Measurements from ENCODE around the gene PCDHGB5. TPM values are rescaled to one million over a fixed set of nuclear protein-coding genes. Genes with fewer than 3 reads are reported as not detected.
"Not testable (repeated sequence)": the region's sequence is repeated elsewhere in the genome, so short reads cannot be mapped to it uniquely, and the experiment has no call there.

The PCDHGB5 gene
- polyA plus RNA-seq, 3 donors from 2014 or later: 0.36 to 2.1 (median 2.0) TPM

DNA sequence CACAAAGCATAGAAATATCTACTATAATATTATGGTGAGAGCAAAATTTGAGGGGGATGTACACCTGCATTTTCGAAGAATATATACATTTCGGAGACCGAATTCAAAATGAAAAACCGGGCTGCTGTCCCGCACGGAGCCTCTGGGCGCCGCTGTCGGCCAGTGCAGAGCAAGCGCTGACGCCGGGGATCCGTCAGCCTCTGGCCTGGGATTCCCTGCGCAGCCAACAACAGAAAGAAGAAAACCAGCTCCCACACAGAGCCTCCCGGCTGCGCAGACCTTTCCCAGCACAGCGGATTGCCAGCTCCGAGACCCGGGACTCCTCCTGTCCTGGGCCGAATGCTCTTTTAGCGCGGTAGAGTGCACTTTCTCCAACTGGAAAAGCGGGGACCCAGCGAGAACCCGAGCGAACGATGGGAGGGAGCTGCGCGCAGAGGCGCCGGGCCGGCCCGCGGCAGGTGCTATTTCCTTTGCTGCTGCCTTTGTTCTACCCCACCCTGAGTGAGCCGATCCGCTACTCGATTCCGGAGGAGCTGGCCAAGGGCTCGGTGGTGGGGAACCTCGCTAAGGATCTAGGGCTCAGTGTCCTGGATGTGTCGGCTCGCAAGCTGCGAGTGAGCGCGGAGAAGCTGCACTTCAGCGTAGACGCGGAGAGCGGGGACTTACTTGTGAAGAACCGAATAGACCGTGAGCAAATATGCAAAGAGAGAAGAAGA lies 10.2 kb downstream of the PCDHGB5 start, which contains the start of gene PCDHGB6:
PCDHGB6 (plus strand) TSS at position 232 of the 716 bp plus-strand sequence; CDS start at position 414, 182 bp downstream.
- peaks cover 37 to 49% (median 40%) of the 10 kb centered on the region in 3 donors for H3K27me3 Mint-ChIP-seq (ENCODE audit: low read depth in 3 of 3)
- peak within 1 kb of the TSS; percentile 68 to 90 (median 81) for H3K4me3 Mint-ChIP-seq
- peaks cover 4 to 39% (median 26%) of the 10 kb centered on the region in 6 donors for H3K9me3 Mint-ChIP-seq
- H3K27ac Mint-ChIP-seq: peak within 1 kb of the TSS in 4 of 6 donors; percentile 75 to 84 (median 78)
- peaks cover 28 to 41% of the 10 kb centered on the region in 2 donors for H3K4me1 Mint-ChIP-seq
- H3K36me3 Mint-ChIP-seq: peaks cover 4 to 13% (median 8%) of the 10 kb centered on the region in 3 donors
- DNase-seq: peak; percentile 27 to 59 (median 55)

GRCh38 chr5:141409598-141410306 lies 12.0 kb downstream of the PCDHGB5 start:
- Mint-ChIP-seq H3K27ac (peak overlapping the region in 1 of 6 donors; percentile 69), H3K9me3 (peaks cover 4 to 40% (median 30%) of the 10 kb centered on the region in 6 donors), H3K27me3 (ENCODE audit: low read depth in 3 of 3) (peaks cover 45 to 46% (median 45%) of the 10 kb centered on the region in 3 donors), H3K36me3 (peaks cover 4 to 19% (median 18%) of the 10 kb centered on the region in 3 donors), H3K4me1 (peaks cover 43 to 58% of the 10 kb centered on the region in 2 donors), H3K4me3 (peak overlapping the region in 1 of 5 donors; percentile 73)
- DNase-seq: no peak

GRCh38 chr5:141411575-141411974 lies 13.8 kb downstream of the PCDHGB5 start:
- Mint-ChIP-seq H3K36me3 (peaks cover 4 to 19% (median 18%) of the 10 kb centered on the region in 3 donors), H3K4me3 (peak overlapping the region; percentile 24 to 76 (median 53)), H3K27me3 (ENCODE audit: low read depth in 3 of 3) (peaks cover 49 to 52% (median 49%) of the 10 kb centered on the region in 3 donors), H3K4me1 (peaks cover 47 to 70% of the 10 kb centered on the region in 2 donors), H3K27ac (peak overlapping the region; percentile 32 to 82 (median 58)), H3K9me3 (peaks cover 4 to 49% (median 28%) of the 10 kb centered on the region in 6 donors)
- DNase-seq: peak; percentile 20 to 57 (median 53)

DNA sequence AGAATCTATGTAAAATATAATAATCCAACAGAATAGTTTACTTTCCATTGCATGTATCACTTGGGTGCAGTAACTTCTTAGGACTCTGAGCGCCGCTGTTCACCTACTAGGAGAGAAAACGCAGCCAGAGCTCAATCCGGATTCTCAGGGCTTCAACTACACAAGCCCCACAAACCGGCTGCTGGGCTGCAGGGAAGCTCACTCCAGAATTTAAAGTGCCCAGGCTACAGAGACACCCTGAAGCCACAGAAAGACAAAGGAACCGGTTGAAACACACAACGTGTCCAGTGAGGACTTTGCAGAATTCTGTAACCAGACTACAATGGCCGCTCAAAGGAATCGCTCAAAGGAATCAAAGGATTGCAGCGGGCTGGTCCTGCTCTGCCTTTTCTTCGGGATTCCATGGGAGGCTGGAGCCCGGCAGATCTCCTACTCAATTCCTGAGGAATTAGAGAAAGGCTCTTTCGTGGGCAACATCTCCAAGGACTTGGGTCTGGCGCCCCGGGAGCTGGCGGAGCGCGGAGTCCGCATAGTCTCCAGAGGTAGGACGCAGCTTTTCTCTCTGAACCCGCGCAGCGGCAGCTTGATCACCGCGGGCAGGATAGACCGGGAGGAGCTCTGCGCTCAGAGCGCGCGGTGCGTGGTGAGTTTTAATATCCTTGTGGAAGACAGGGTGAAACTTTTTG lies 15.2 kb downstream of the PCDHGB5 start, which contains the start of gene PCDHGA10:
PCDHGA10 (plus strand) TSS at position 134 of the 686 bp plus-strand sequence; CDS start at position 323, 189 bp downstream.
- Mint-ChIP-seq H3K4me1 (peaks cover 48 to 71% of the 10 kb centered on the region in 2 donors), H3K27ac (peak within 1 kb of the TSS in 5 of 6 donors; percentile 54 to 82 (median 62)), H3K36me3 (peaks cover 4 to 20% (median 18%) of the 10 kb centered on the region in 3 donors), H3K9me3 (peaks cover 6 to 44% (median 24%) of the 10 kb centered on the region in 6 donors), H3K27me3 (ENCODE audit: low read depth in 3 of 3) (peaks cover 50 to 55% (median 51%) of the 10 kb centered on the region in 3 donors), H3K4me3 (peak within 1 kb of the TSS; percentile 82 to 89 (median 84))
- DNase-seq: peak; percentile 24 to 56 (median 50)

GRCh38 chr5:141413540-141414069 lies 15.9 kb downstream of the PCDHGB5 start:
- peaks cover 51 to 56% (median 56%) of the 10 kb centered on the region in 3 donors for H3K27me3 Mint-ChIP-seq (ENCODE audit: low read depth in 3 of 3)
- no peak for DNase-seq
- H3K4me1 Mint-ChIP-seq: peaks cover 46 to 71% of the 10 kb centered on the region in 2 donors
- peaks cover 4 to 27% (median 23%) of the 10 kb centered on the region in 3 donors for H3K36me3 Mint-ChIP-seq
- peak overlapping the region in 4 of 6 donors; percentile 5 to 61 (median 34) for H3K27ac Mint-ChIP-seq
- H3K9me3 Mint-ChIP-seq: peaks cover 10 to 44% (median 23%) of the 10 kb centered on the region in 6 donors
- H3K4me3 Mint-ChIP-seq: peak overlapping the region; percentile 82 to 89 (median 84)

GRCh38 chr5:141414548-141415274 lies 17.0 kb downstream of the PCDHGB5 start:
- peak overlapping the region in 1 of 6 donors; percentile 10 for H3K27ac Mint-ChIP-seq
- peaks cover 4 to 25% (median 22%) of the 10 kb centered on the region in 3 donors for H3K36me3 Mint-ChIP-seq
- not testable (repeated sequence) for DNase-seq
- peak overlapping the region; percentile 33 to 86 (median 59) for H3K4me3 Mint-ChIP-seq
- peaks cover 52 to 61% (median 53%) of the 10 kb centered on the region in 3 donors for H3K27me3 Mint-ChIP-seq (ENCODE audit: low read depth in 3 of 3)
- H3K9me3 Mint-ChIP-seq: peaks cover 9 to 41% (median 19%) of the 10 kb centered on the region in 6 donors
- peaks cover 40 to 68% of the 10 kb centered on the region in 2 donors for H3K4me1 Mint-ChIP-seq

DNA sequence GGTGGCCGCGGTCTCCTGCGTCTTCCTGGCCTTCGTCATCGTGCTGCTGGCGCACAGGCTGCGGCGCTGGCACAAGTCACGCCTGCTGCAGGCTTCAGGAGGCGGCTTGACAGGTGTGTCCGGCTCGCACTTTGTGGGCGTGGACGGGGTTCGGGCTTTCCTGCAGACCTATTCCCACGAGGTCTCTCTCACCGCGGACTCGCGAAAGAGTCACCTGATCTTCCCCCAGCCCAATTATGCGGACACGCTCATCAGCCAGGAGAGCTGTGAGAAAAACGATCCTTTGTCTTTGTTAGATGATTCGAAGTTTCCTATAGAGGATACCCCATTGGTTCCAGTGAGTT lies 17.5 kb downstream of the PCDHGB5 start:
- DNase-seq: not testable (repeated sequence)
- H3K4me1 Mint-ChIP-seq: peaks cover 39 to 65% of the 10 kb centered on the region in 2 donors
- peaks cover 2 to 24% (median 22%) of the 10 kb centered on the region in 3 donors for H3K36me3 Mint-ChIP-seq
- peak overlapping the region in 1 of 6 donors; percentile 15 for H3K27ac Mint-ChIP-seq
- H3K9me3 Mint-ChIP-seq: peaks cover 12 to 42% (median 22%) of the 10 kb centered on the region in 6 donors
- H3K4me3 Mint-ChIP-seq: peak overlapping the region; percentile 33 to 74 (median 59)
- peaks cover 52 to 63% (median 54%) of the 10 kb centered on the region in 3 donors for H3K27me3 Mint-ChIP-seq (ENCODE audit: low read depth in 3 of 3)

DNA sequence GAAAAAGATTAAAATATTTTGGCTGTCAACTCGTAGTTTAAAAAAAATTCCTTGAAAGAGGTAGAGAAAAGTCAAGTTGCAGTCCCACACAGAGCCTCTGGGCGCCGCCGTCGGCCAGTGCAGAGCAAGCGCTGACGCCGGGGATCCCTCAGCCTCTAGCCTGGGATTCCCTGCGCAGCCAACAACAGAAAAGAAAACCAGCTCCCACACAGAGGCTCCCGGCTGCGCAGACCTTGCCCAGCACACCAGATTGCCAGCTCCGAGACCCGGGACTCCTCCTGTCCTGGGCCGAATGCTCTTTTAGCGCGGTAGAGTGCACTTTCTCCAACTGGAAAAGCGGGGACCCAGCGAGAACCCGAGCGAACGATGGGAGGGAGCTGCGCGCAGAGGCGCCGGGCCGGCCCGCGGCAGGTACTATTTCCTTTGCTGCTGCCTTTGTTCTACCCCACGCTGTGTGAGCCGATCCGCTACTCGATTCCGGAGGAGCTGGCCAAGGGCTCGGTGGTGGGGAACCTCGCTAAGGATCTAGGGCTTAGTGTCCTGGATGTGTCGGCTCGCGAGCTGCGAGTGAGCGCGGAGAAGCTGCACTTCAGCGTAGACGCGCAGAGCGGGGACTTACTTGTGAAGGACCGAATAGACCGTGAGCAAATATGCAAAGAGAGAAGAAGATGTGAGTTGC lies 19.9 kb downstream of the PCDHGB5 start, which contains the start of gene PCDHGB7:
PCDHGB7 (plus strand) TSS at position 184 of the 679 bp plus-strand sequence; CDS start at position 367, 183 bp downstream.
- peak within 1 kb of the TSS; percentile 71 to 85 (median 74) for H3K4me3 Mint-ChIP-seq
- H3K9me3 Mint-ChIP-seq: peaks cover 12 to 59% (median 36%) of the 10 kb centered on the region in 6 donors
- H3K36me3 Mint-ChIP-seq: peaks cover 0 to 21% (median 20%) of the 10 kb centered on the region in 3 donors
- peaks cover 37 to 68% of the 10 kb centered on the region in 2 donors for H3K4me1 Mint-ChIP-seq
- peak within 1 kb of the TSS in 3 of 6 donors; percentile 41 to 58 (median 45) for H3K27ac Mint-ChIP-seq
- peak; percentile 22 to 53 (median 51) for DNase-seq
- H3K27me3 Mint-ChIP-seq (ENCODE audit: low read depth in 3 of 3): peaks cover 67 to 77% (median 71%) of the 10 kb centered on the region in 3 donors

DNA sequence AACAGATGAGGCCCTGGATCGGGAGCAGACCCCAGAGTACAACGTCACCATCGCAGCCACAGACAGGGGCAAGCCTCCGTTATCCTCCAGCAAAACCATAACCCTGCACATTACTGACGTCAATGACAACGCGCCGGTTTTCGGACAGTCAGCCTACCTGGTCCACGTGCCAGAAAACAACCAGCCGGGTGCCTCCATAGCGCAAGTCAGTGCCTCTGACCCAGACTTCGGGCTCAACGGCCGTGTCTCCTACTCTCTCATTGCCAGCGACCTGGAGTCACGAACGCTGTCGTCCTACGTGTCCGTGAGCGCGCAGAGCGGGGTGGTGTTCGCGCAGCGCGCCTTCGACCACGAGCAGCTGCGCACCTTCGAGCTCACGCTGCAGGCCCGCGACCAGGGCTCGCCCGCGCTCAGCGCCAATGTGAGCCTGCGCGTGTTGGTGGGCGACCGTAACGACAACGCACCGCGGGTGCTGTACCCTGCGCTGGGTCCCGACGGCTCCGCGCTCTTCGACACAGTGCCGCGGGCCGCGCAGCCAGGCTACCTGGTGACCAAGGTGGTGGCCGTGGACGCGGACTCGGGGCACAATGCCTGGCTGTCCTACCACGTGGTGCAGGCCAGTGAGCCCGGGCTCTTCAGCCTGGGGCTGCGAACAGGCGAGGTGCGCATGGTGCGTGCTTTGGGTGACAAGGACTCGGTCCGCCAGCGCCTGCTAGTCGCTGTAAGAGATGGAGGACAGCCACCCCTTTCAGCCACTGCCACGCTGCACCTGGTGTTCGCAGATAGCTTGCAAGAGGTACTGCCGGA lies 21.5 kb downstream of the PCDHGB5 start:
- Mint-ChIP-seq H3K4me3 (peak overlapping the region in 1 of 5 donors; percentile 85), H3K4me1 (peaks cover 23 to 53% of the 10 kb centered on the region in 2 donors), H3K27me3 (ENCODE audit: low read depth in 3 of 3) (peaks cover 62 to 70% (median 68%) of the 10 kb centered on the region in 3 donors), H3K36me3 (peaks cover 0 to 18% (median 16%) of the 10 kb centered on the region in 3 donors), H3K27ac (peak overlapping the region in 2 of 6 donors; percentile 41 to 74), H3K9me3 (peaks cover 12 to 53% (median 37%) of the 10 kb centered on the region in 6 donors)
- no peak for DNase-seq

- peaks cover 12 to 50% (median 36%) of the 10 kb centered on the region in 6 donors for H3K9me3 Mint-ChIP-seq
- peak within 1 kb of the TSS; percentile 71 to 89 (median 83) for H3K4me3 Mint-ChIP-seq
- peaks cover 0 to 14% (median 12%) of the 10 kb centered on the region in 3 donors for H3K36me3 Mint-ChIP-seq
- H3K27me3 Mint-ChIP-seq (ENCODE audit: low read depth in 3 of 3): peaks cover 52 to 66% (median 61%) of the 10 kb centered on the region in 3 donors
- peaks cover 14 to 38% of the 10 kb centered on the region in 2 donors for H3K4me1 Mint-ChIP-seq
- peak; percentile 19 to 40 (median 31) for DNase-seq
- H3K27ac Mint-ChIP-seq: peak within 1 kb of the TSS in 2 of 6 donors; percentile 27 to 61
Observed at GRCh38 chr5:141420855-141421488, 23.2 kb downstream of the PCDHGB5 start, which contains the start of gene PCDHGA11. PCDHGA11 (plus strand) TSS chr5:141421051; CDS start chr5:141421228, 177 bp downstream.

Measured in immature natural killer cell (primary cell).